H9 (cell line): Measurements from ENCODE around the gene GLB1L. TPM values are rescaled to one million over a fixed set of nuclear protein-coding genes. Genes with fewer than 3 reads are reported as not detected.

Experiments used
- DNase-seq: peaks from one replicate; pipeline ENCODE4 v3.0.0-alpha.2; 2017
- H2AFZ ChIP-seq: one replicate; pipeline ENCODE4 v1.6.1; 2013; ENCODE audit warnings: mild to moderate bottlenecking, low read length, control low read depth, moderate library complexity
- H2AK5ac ChIP-seq: 2 replicates; pipeline ENCODE4 v1.6.1; 2013; ENCODE audit warnings: low read length, control low read depth, mixed read lengths; ENCODE audit not compliant: insufficient read length
- H2BK120ac ChIP-seq: one replicate; pipeline ENCODE4 v1.6.1; 2013; ENCODE audit warnings: low read depth, mild to moderate bottlenecking, low read length, control low read depth, inconsistent platforms; ENCODE audit not compliant: poor library complexity, severe bottlenecking
- H2BK12ac ChIP-seq: 2 replicates; pipeline ENCODE4 v1.6.1; 2013; ENCODE audit warnings: low read length, control low read depth, mixed read lengths, low read depth; ENCODE audit not compliant: insufficient read length
- H2BK15ac ChIP-seq: 2 replicates; pipeline ENCODE4 v1.6.1; 2013; ENCODE audit warnings: low read depth, low read length, control low read depth
- H2BK20ac ChIP-seq: one replicate; pipeline ENCODE4 v1.6.1; 2013; ENCODE audit warnings: low read depth, mild to moderate bottlenecking, low read length, control low read depth, inconsistent platforms; ENCODE audit not compliant: poor library complexity, severe bottlenecking
- H2BK5ac ChIP-seq: 2 replicates; pipeline ENCODE4 v1.6.1; 2013; ENCODE audit warnings: low read length, control low read depth, mixed read lengths; ENCODE audit not compliant: insufficient read length
- H3K14ac ChIP-seq: 2 replicates; pipeline ENCODE4 v1.6.1; 2013; ENCODE audit warnings: low read length, control low read depth; ENCODE audit not compliant: insufficient read depth
- H3K18ac ChIP-seq: 2 replicates; pipeline ENCODE4 v1.6.1; 2013; ENCODE audit warnings: low read depth, mild to moderate bottlenecking, mixed read lengths, low read length, control low read depth; ENCODE audit not compliant: insufficient read length
- H3K23ac ChIP-seq: 2 replicates; pipeline ENCODE4 v1.6.1; 2013; ENCODE audit warnings: low read length, control low read depth, mixed read lengths, low read depth; ENCODE audit not compliant: insufficient read length
- H3K23me2 ChIP-seq: 2 replicates; pipeline ENCODE4 v1.6.1; 2013; ENCODE audit warnings: low read depth, mild to moderate bottlenecking, mixed read lengths, low read length, control low read depth; ENCODE audit not compliant: insufficient read length, poor library complexity, severe bottlenecking
- H3K27ac ChIP-seq: 2 replicates; pipeline ENCODE4 v1.5.1; 2013; ENCODE audit warnings: low read length, control low read depth, mixed read lengths, low read depth; ENCODE audit not compliant: insufficient read length
- H3K27me3 ChIP-seq: 2 replicates; pipeline ENCODE4 v1.6.1; 2013; ENCODE audit warnings: low read length, control low read depth, inconsistent platforms; ENCODE audit not compliant: insufficient read depth
- H3K4ac ChIP-seq: 2 replicates; pipeline ENCODE4 v1.6.1; 2013; ENCODE audit warnings: low read depth, mild to moderate bottlenecking, control low read depth, inconsistent platforms, low read length, moderate library complexity
- H3K4me1 ChIP-seq: 2 replicates; pipeline ENCODE4 v1.6.1; 2013; ENCODE audit warnings: low read length, control low read depth, inconsistent platforms; ENCODE audit not compliant: insufficient read depth
- H3K4me2 ChIP-seq: 2 replicates; pipeline ENCODE4 v1.6.1; 2013; ENCODE audit warnings: low read length, control low read depth, mixed read lengths; ENCODE audit not compliant: insufficient read length, insufficient read depth
- H3K56ac ChIP-seq: 2 replicates; pipeline ENCODE4 v1.6.1; 2013; ENCODE audit warnings: low read depth, mild to moderate bottlenecking, mixed read lengths, low read length, control low read depth; ENCODE audit not compliant: insufficient read length
- H3K79me1 ChIP-seq: 2 replicates; pipeline ENCODE4 v1.6.1; 2013; ENCODE audit warnings: low read depth, mild to moderate bottlenecking, moderate library complexity, low read length, control low read depth, inconsistent platforms; ENCODE audit not compliant: insufficient read depth, poor library complexity, severe bottlenecking
- H3K79me2 ChIP-seq: 2 replicates; pipeline ENCODE4 v1.6.1; 2013; ENCODE audit warnings: low read length, control low read depth, inconsistent platforms; ENCODE audit not compliant: insufficient read depth
- H3K9ac ChIP-seq: 2 replicates; pipeline ENCODE4 v1.6.1; 2013; ENCODE audit warnings: low read length, control low read depth, mixed read lengths; ENCODE audit not compliant: insufficient read length; ENCODE audit errors: extremely low read depth
- H3K9me3 ChIP-seq: one replicate; pipeline ENCODE4 v1.6.1; 2013; ENCODE audit warnings: low read depth, low read length, inconsistent platforms; ENCODE audit not compliant: control insufficient read depth
- H3T11ph ChIP-seq: one replicate; pipeline ENCODE4 v1.6.1; 2013; ENCODE audit warnings: mild to moderate bottlenecking, low read length, control low read depth, inconsistent platforms
- H4K20me1 ChIP-seq: one replicate; pipeline ENCODE4 v1.6.1; 2013; ENCODE audit not compliant: control insufficient read depth, insufficient read length, insufficient read depth
- H4K5ac ChIP-seq: 2 replicates; pipeline ENCODE4 v1.6.1; 2013; ENCODE audit warnings: low read depth, mild to moderate bottlenecking, mixed read lengths, low read length, control low read depth; ENCODE audit not compliant: insufficient read length
- H4K8ac ChIP-seq: replicated peaks from 2 replicates; pipeline ENCODE4 v1.6.1; 2013; ENCODE audit warnings: low read length, control low read depth, mixed read lengths, low read depth; ENCODE audit not compliant: insufficient read length
- H4K91ac ChIP-seq: 2 replicates; pipeline ENCODE4 v1.6.1; 2013; ENCODE audit warnings: low read depth, mild to moderate bottlenecking, moderate library complexity, mixed read lengths, low read length, control low read depth; ENCODE audit not compliant: insufficient read length
- H3K27ac Mint-ChIP-seq, 3 experiments: 2 replicates in 2 of 3; 3 replicates in 1 of 3; pipeline ENCODE4 v1.8.0; 2020 to 2021; ENCODE audit warnings: mixed read lengths in 3 of 3, mild to moderate bottlenecking in 1 of 3, moderate library complexity in 1 of 3
- H3K27me3 Mint-ChIP-seq: 2 replicates; pipeline ENCODE4 v1.8.0; 2021; ENCODE audit warnings: low read depth, mild to moderate bottlenecking, moderate library complexity, mixed read lengths
- H3K36me3 Mint-ChIP-seq, 3 experiments: 2 replicates in 2 of 3; 3 replicates in 1 of 3; pipeline ENCODE4 v1.8.0; 2020 to 2021; ENCODE audit warnings: low read depth in 3 of 3, mixed read lengths in 3 of 3; ENCODE audit not compliant: insufficient read depth in 1 of 3
- H3K4me1 Mint-ChIP-seq, 2 experiments: 2 replicates each; pipeline ENCODE4 v1.8.0; 2020; ENCODE audit warnings: mixed read lengths in 2 of 2
- H3K4me3 Mint-ChIP-seq, 2 experiments: 2 replicates in 1 of 2; 3 replicates in 1 of 2; pipeline ENCODE4 v1.8.0; 2020 to 2021; ENCODE audit warnings: mild to moderate bottlenecking in 2 of 2, mixed read lengths in 2 of 2, moderate library complexity in 1 of 2
- H3K9me3 Mint-ChIP-seq, 2 experiments: 2 replicates in 1 of 2; 3 replicates in 1 of 2; pipeline ENCODE4 v1.8.0; 2020; ENCODE audit warnings: mild to moderate bottlenecking in 2 of 2, mixed read lengths in 2 of 2, moderate library complexity in 1 of 2
- CTCF ChIP-seq: fragments of 200-600 bp; sonication (generic); conservative IDR thresholded peaks from 3 replicates; pipeline ENCODE4 v1.8.0; 2021; ENCODE audit warnings: antibody characterized with exemption, mild to moderate bottlenecking
- WGBS: extraction: QIAGEN DNeasy Blood & Tissue Kit; methylation state at CpG from one replicate; pipeline ENCODE4 v1.1.7; 2013; ENCODE audit warnings: missing lambda C conversion rate, low lambda C conversion rate, mixed read lengths; ENCODE audit not compliant: insufficient read length; ENCODE audit errors: extremely low coverage; 5-methylcytosine and 5-hydroxymethylcytosine counted together
- total RNA-seq: library from RNA; stranded (reverse); gene quantifications from 2 replicates; pipeline ENCODE4 v1.2.1, GENCODE V29; 2021

GLB1L gene
- total RNA-seq, 1 experiment from 2014 or later: 6.5 TPM

- H3K18ac ChIP-seq: no peak overlapping the region
- peak overlapping the region in 2 of 3 experiments; percentile 40 to 49; a peak in 1 of 7 replicates for H3K27ac Mint-ChIP-seq
- H3K79me1 ChIP-seq: no peaks in the 10 kb centered on the region
- no peak overlapping the region for H2BK12ac ChIP-seq
- H3K9ac ChIP-seq: no peak overlapping the region
- H3K27ac ChIP-seq: no peak overlapping the region
- H2AFZ ChIP-seq: no peak overlapping the region
- no peak overlapping the region for H4K5ac ChIP-seq
- no CpG with 5 or more reads among the region's 27 CpGs for WGBS
- no peak overlapping the region for H4K91ac ChIP-seq
- peaks cover 3% of the 10 kb centered on the region; the same call in 1 of the 2 replicates for H3K27me3 Mint-ChIP-seq
- H3K4me1 ChIP-seq: no peaks in the 10 kb centered on the region
- H2AK5ac ChIP-seq: no peak overlapping the region
- H3T11ph ChIP-seq: no peak overlapping the region
- H3K27me3 ChIP-seq: no peaks in the 10 kb centered on the region
- no peaks in the 10 kb centered on the region for H3K9me3 ChIP-seq
- no peak overlapping the region for H3K4me2 ChIP-seq
- peaks cover 19 to 23% of the 10 kb centered on the region in 2 experiments for H3K4me1 Mint-ChIP-seq
- peaks cover 20 to 61% (median 51%) of the 10 kb centered on the region in 3 experiments for H3K36me3 Mint-ChIP-seq
- no peaks in the 10 kb centered on the region for H3K79me2 ChIP-seq
- DNase-seq: peak; percentile 57
- no peak overlapping the region for H4K8ac ChIP-seq
- H3K56ac ChIP-seq: no peak overlapping the region
- no peak overlapping the region for H3K4ac ChIP-seq
- H3K9me3 Mint-ChIP-seq: no peaks in the 10 kb centered on the region
- H4K20me1 ChIP-seq: no peaks in the 10 kb centered on the region
- no peak overlapping the region for H3K23ac ChIP-seq
- H2BK15ac ChIP-seq: no peak overlapping the region
- H3K14ac ChIP-seq: no peak overlapping the region
- peaks cover 7% of the 10 kb centered on the region for H3K23me2 ChIP-seq
- no peak overlapping the region for H2BK5ac ChIP-seq
- H3K4me3 Mint-ChIP-seq: peak overlapping the region in 1 of 2 experiments; percentile 38; a peak in 2 of 5 replicates
- no peak overlapping the region for H2BK20ac ChIP-seq
- no peak overlapping the region for H2BK120ac ChIP-seq
- no peak for TF ChIP-seq CTCF
Measured at GRCh38 chr2:219215871-219216534, 29.2 kb downstream of the GLB1L start.
